ENCODE results near the gene MPPED1.

DNA sequence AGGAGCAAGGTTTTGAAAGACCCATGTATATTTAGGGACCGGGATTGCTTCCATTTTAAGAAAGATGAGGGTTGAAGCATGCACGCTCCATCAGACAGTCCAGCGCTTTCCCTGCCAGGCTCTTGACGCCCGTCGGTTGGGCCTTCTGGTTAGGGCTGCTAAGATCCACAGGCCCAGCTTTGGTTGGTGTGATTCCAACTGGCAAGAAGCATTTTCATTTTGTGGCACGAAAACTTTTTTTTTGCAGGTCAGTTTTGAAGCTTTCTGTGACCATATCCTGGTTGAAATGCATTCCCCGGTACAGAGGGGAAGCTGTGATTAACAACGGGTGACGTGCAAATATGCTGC, 34.3 kb upstream of the MPPED1 start:
- TF ChIP-seq EZH2 (IDR thresholded peaks at IDR 0.05; ENCODE audit: borderline replicate concordance, low read depth, low read length, poor library complexity, severe bottlenecking), result no peak
- TF ChIP-seq, protein P1, sequence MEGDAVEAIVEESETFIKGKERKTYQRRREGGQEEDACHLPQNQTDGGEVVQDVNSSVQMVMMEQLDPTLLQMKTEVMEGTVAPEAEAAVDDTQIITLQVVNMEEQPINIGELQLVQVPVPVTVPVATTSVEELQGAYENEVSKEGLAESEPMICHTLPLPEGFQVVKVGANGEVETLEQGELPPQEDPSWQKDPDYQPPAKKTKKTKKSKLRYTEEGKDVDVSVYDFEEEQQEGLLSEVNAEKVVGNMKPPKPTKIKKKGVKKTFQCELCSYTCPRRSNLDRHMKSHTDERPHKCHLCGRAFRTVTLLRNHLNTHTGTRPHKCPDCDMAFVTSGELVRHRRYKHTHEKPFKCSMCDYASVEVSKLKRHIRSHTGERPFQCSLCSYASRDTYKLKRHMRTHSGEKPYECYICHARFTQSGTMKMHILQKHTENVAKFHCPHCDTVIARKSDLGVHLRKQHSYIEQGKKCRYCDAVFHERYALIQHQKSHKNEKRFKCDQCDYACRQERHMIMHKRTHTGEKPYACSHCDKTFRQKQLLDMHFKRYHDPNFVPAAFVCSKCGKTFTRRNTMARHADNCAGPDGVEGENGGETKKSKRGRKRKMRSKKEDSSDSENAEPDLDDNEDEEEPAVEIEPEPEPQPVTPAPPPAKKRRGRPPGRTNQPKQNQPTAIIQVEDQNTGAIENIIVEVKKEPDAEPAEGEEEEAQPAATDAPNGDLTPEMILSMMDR (conservative IDR thresholded peaks at IDR 0.05; ENCODE audit: low read depth, low read length), result no peak

Data from A673 (cell line).